ENCODE data around the gene PHF5A. TPM values are rescaled to one million over a fixed set of nuclear protein-coding genes. Genes with fewer than 3 reads are reported as not detected.

The PHF5A gene
- total RNA-seq, 1 donor from 2014 or later, result 54.6 TPM

- TF ChIP-seq, protein P1, sequence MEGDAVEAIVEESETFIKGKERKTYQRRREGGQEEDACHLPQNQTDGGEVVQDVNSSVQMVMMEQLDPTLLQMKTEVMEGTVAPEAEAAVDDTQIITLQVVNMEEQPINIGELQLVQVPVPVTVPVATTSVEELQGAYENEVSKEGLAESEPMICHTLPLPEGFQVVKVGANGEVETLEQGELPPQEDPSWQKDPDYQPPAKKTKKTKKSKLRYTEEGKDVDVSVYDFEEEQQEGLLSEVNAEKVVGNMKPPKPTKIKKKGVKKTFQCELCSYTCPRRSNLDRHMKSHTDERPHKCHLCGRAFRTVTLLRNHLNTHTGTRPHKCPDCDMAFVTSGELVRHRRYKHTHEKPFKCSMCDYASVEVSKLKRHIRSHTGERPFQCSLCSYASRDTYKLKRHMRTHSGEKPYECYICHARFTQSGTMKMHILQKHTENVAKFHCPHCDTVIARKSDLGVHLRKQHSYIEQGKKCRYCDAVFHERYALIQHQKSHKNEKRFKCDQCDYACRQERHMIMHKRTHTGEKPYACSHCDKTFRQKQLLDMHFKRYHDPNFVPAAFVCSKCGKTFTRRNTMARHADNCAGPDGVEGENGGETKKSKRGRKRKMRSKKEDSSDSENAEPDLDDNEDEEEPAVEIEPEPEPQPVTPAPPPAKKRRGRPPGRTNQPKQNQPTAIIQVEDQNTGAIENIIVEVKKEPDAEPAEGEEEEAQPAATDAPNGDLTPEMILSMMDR (IDR thresholded peaks at IDR 0.05; ENCODE audit: unreplicated experiment), result no peak
- H3K4me1 Mint-ChIP-seq (ENCODE audit: unreplicated experiment), result peaks cover 12% of the 10 kb centered on the region
- H3K27me3 Mint-ChIP-seq (ENCODE audit: unreplicated experiment), result peaks cover 2% of the 10 kb centered on the region
- DNase-seq (ENCODE audit: low spot score), result no peak
- peak overlapping the region; percentile 8 for H3K4me3 Mint-ChIP-seq (ENCODE audit: unreplicated experiment)
- H3K9me3 Mint-ChIP-seq (ENCODE audit: unreplicated experiment), result no peaks in the 10 kb centered on the region
- H3K27ac Mint-ChIP-seq (ENCODE audit: unreplicated experiment), result no peak overlapping the region
- H3K36me3 Mint-ChIP-seq (ENCODE audit: low read depth, unreplicated experiment), result no peaks in the 10 kb centered on the region
Measured at GRCh38 chr22:41482319-41482935, 13.9 kb upstream of the PHF5A start.

GRCh38 chr22:41481925-41482318 lies 13.4 kb upstream of the PHF5A start:
- Mint-ChIP-seq H3K4me1 (ENCODE audit: unreplicated experiment) (peaks cover 12% of the 10 kb centered on the region), H3K27ac (ENCODE audit: unreplicated experiment) (no peak overlapping the region), H3K9me3 (ENCODE audit: unreplicated experiment) (no peaks in the 10 kb centered on the region), H3K36me3 (ENCODE audit: low read depth, unreplicated experiment) (no peaks in the 10 kb centered on the region), H3K27me3 (ENCODE audit: unreplicated experiment) (peaks cover 2% of the 10 kb centered on the region), H3K4me3 (ENCODE audit: unreplicated experiment) (no peak overlapping the region)
- TF ChIP-seq, protein P1 (IDR thresholded peaks at IDR 0.05; ENCODE audit: unreplicated experiment), result no peak
- no peak for DNase-seq (ENCODE audit: low spot score)

DNA sequence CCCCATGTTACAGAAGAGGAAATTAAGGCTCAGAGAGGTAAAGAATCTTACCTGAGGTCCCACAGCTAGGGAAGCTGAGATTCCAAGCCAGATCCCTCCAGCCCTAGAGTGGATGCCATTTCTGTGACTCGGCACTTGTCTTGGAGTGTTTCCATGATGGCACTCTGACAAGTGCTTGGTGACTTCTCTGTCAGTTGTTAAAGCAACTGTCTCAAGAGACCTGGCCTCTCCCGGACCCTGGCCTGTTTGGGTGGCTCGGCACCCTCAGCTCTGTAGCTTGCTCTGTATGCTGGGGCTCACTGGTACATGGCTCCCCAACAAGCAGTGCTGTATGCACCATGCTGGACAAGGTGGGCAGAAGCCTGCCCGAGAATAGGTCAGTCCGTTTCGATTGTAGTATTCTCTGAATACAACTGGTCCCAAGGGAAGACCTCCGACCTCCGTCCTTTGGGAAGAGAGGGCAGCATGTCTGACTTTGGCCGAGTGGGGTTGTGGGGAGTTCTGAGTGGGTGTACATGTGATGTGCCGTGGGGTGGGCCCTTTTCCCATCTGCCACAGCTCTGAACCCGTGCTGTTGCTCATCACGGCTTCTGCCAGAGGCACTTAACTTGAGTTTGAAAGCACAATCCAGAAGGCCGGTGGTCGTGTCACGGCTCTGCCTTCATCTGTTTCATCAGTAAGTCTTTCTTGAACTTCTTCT lies 12.8 kb upstream of the PHF5A start:
- no peak overlapping the region for H3K27ac Mint-ChIP-seq (ENCODE audit: unreplicated experiment)
- TF ChIP-seq, protein P1 (IDR thresholded peaks at IDR 0.05; ENCODE audit: unreplicated experiment), result no peak
- H3K27me3 Mint-ChIP-seq (ENCODE audit: unreplicated experiment), result peaks cover 2% of the 10 kb centered on the region
- H3K4me1 Mint-ChIP-seq (ENCODE audit: unreplicated experiment), result peaks cover 12% of the 10 kb centered on the region
- no peaks in the 10 kb centered on the region for H3K9me3 Mint-ChIP-seq (ENCODE audit: unreplicated experiment)
- H3K4me3 Mint-ChIP-seq (ENCODE audit: unreplicated experiment), result no peak overlapping the region
- H3K36me3 Mint-ChIP-seq (ENCODE audit: low read depth, unreplicated experiment), result no peaks in the 10 kb centered on the region
- DNase-seq (ENCODE audit: low spot score), result no peak

DNA sequence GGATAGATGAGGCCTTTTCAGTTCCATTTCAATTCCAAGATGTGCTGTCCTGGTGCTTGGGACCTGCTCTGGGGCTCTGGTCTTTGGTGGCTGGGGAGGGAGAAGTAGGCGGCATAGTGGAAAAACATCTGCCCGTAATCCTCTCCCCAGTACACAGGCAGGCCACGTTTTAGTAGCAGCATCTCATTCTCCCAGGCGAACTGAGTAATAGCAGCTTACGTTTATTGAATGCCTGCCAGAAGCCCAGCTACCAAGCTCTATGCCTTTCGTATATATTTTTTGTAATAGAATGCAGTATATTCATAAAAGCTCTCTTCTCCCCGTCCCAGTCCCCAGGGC lies 11.9 kb upstream of the PHF5A start:
- Mint-ChIP-seq H3K4me1 (ENCODE audit: unreplicated experiment) (peaks cover 8% of the 10 kb centered on the region), H3K27me3 (ENCODE audit: unreplicated experiment) (peaks cover 2% of the 10 kb centered on the region), H3K27ac (ENCODE audit: unreplicated experiment) (peak overlapping the region; percentile 38), H3K36me3 (ENCODE audit: low read depth, unreplicated experiment) (no peaks in the 10 kb centered on the region), H3K4me3 (ENCODE audit: unreplicated experiment) (no peak overlapping the region), H3K9me3 (ENCODE audit: unreplicated experiment) (no peaks in the 10 kb centered on the region)
- TF ChIP-seq, protein P1 (IDR thresholded peaks at IDR 0.05; ENCODE audit: unreplicated experiment), result no peak
- no peak for DNase-seq (ENCODE audit: low spot score)

- Mint-ChIP-seq H3K27ac (ENCODE audit: unreplicated experiment) (no peak overlapping the region), H3K27me3 (ENCODE audit: unreplicated experiment) (peaks cover 2% of the 10 kb centered on the region), H3K4me1 (ENCODE audit: unreplicated experiment) (peaks cover 5% of the 10 kb centered on the region), H3K4me3 (ENCODE audit: unreplicated experiment) (no peak overlapping the region), H3K9me3 (ENCODE audit: unreplicated experiment) (no peaks in the 10 kb centered on the region), H3K36me3 (ENCODE audit: low read depth, unreplicated experiment) (no peaks in the 10 kb centered on the region)
- no peak for DNase-seq (ENCODE audit: low spot score)
- TF ChIP-seq, protein P1 (IDR thresholded peaks at IDR 0.05; ENCODE audit: unreplicated experiment), result no peak
Measured at GRCh38 chr22:41479671-41480396, 11.3 kb upstream of the PHF5A start.

Data from endothelial cell (in vitro differentiated cells).